Stimulated activated CD8-positive, alpha-beta memory T cell treated with anti-CD3 and anti-CD28 coated beads, Interleukin-4, amount 100 ng/mL, for 24 hours (primary cell): Measurements from ENCODE around the gene RASGRF2.
"Not testable (repeated sequence)": the region's sequence is repeated elsewhere in the genome, so short reads cannot be mapped to it uniquely, and the experiment has no call there.

Experiments used
- DNase-seq: peaks from one replicate; pipeline ENCODE4 v3.0.0-alpha.2; 2020; ENCODE audit warnings: low read depth

The RASGRF2 gene

DNA sequence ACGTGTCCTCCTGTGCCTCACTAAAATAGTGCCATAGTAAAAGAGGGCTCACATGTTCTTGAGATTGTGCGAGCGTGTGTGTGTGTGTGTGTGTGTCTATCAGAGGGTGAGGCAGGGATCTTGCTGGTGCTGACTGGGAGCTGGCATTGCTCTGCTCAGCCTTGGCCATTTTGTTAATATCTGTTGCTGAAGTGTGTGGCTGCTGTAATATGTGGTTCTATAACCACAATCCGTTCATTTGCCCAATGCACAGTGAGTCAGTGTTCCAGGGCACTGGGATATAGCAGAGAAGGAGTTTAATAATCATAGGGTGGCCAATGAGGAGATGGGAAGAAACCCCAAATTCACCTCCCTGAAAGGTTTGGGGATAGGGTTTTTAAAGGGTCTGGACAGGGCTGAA is 61.3 kb downstream of the RASGRF2 start:
- DNase-seq, result no peak

DNA sequence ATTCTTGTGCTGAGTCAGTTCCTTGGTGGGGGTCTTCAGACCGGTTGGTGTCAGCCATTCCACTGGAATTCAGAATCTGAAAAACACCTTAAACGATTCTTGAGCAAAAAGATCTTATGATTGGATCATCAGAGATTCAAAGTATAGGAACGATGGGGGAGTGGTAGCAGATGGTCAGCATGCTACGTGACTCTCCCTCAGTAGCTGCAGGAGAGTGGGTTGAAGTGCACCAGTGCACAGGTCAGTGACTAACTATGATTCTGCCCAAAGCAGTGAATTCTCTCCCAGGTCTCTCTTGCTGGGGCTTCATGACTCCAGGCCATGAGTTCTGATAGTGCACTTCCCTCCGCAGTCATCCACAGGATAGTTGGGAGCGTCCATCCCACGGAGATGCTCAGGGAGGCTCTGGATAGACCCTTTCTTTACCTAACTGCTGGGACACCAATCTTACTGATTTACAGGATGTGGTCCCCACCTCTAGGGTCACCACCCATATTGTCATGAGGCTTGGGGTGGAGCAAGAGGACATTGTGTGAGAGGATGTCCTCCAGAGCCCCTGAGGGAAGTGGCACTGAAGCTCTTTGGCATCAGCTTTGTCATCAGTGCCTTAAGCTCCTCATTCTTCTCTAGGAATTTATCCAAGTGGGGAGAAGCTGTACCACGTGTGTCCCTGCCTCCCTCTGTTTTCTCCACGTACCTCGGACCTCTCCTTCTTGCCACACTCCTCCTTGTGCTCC is 62.0 kb downstream of the RASGRF2 start:
- no peak for DNase-seq

GRCh38 chr5:81022688-81023084 is 62.5 kb downstream of the RASGRF2 start:
- no peak for DNase-seq

DNA sequence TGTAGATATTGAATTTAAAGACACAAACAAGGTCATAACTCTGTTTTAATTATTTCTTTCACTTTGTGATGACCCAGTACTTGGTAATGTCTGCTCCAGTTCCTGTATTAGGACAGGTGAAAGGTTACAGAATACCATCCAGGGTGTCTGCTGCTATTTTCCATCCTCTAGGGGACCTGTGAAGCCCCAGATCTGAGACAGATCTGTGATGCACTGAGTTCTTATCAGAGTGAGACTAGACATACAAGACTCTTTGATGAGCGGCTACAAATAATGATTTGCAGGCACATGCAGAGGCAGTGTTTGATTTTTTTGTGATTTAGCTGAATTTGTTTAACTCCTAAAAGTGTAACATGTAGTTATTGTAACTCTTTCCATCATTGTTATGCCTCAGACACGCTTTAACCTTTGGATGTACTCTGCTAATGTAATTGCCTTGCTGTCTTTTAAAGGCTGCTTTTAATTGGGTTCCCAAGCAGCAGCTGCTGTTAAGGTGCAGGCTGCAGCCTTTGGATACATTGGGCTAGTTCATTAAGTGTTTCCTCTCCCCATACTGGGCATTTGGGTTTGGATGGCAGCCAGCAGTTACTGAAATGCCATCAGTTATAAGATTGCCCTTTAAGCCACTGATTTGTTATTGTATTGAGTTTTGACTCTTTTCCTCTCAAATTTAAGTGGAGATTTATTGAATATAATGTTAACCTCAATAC is 63.3 kb downstream of the RASGRF2 start:
- DNase-seq, result no peak

GRCh38 chr5:81027481-81028058 is 67.4 kb downstream of the RASGRF2 start:
- DNase-seq, result no peak

GRCh38 chr5:81028888-81029287 is 68.7 kb downstream of the RASGRF2 start:
- DNase-seq, result not testable (repeated sequence)

DNA sequence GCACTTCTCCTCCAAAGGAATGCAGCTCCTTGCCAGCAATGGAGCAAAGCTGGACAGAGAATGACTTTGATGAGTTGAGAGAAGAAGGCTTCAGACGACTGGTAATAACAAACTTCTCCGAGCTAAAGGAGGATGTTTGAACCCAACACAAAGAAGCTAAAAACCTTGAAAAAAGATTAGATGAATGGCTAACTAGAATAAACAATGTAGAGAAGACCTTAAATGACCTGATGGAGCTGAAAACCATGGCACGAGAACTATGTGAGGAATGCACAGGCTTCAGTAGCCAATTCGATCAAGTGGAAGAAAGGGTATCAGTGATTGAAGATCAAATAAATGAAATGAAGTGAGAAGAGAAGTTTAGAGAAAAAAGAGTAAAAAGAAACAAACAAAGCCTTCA is 69.6 kb downstream of the RASGRF2 start:
- not testable (repeated sequence) for DNase-seq

DNA sequence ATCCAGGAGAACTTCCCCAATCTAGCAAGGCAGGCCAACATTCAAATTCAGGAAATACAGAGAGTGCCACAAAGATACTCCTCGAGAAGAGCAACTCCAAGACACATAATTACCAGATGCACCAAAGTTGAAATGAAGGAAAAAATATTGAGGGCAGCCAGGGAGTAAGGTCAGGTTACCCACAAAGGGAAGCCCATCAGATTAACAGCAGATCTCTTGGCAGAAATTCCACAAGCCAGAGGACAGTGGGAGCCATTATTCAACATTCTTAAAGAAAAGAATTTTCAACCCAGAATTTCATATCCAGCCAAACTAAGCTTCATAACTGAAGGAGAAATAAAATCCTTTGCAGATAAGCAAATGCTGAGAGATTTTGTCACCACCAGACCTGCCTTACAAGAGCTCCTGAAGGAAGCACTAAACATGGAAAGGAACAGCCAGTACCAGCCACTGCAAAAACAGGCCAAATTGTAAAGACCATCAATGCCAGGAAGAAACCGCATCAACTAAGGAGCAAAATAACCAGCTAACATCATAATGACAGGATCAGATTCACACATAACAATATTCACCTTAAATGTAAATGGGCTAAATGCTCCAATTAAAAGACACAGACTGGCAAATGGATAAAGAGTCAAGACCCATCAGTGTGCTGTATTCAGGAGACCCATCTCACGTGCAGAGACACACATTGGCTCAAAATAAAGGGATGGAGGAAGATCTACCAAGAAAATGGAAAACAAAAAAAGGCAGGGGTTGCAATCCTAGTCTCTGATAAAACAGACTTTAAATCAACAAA is 70.3 kb downstream of the RASGRF2 start:
- DNase-seq, result not testable (repeated sequence)

DNA sequence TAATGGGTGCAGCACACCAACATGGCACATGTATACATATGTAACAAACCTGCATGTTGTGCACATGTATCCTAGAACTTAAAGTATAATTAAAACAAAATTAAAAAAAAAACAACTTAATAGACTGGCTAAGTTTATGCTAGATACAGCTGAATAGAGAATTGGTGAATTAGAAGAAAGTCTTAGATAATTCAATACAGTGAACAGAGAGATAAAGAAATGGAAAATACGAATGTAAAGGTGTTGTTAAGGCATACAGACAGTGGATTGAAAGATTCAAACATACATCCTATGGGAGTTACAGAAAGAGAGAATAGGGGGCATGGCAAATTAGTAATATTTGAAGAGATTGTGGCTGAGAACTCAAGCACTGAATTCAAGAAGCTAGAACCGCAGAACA is 75.4 kb downstream of the RASGRF2 start:
- DNase-seq, result no peak

DNA sequence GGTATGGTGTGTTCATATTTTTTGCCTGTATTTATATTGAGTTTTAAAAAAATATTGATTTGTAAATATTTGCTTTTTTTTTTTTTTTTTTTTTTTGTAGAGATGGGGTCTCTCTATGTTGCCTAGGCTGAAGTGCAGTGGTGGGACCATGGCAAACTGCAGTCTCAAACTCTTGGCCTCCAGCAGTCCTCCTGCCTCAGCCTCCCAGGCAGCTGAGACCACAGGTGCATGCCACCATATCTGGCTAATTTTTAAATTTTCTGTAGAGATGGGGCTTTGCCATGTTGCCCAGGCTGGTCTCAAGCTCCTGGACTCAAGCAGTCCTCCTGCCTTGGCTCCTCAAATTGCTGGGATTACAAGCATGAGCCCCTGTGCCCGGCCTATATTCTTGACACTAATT is 78.3 kb downstream of the RASGRF2 start:
- DNase-seq, result no peak

DNA sequence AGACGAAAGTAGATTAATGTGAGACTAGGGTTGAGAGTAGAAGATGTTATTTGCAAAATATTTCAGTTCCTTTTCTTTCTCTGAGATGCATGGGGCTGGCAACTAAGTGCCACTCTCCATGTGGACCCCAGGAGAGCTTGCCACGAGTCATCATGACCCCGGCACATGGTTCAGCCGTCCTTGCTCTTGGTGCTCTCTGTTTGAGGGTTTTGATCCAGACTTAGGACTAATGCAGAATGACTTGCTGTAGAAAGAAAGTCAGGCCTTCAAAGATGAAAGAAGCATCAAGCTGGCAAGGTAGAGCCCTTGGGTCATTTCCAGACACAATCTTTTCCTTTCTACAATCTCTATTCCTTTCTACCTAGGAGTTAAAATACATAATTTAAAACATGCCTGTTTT is 84.7 kb downstream of the RASGRF2 start:
- no peak for DNase-seq

DNA sequence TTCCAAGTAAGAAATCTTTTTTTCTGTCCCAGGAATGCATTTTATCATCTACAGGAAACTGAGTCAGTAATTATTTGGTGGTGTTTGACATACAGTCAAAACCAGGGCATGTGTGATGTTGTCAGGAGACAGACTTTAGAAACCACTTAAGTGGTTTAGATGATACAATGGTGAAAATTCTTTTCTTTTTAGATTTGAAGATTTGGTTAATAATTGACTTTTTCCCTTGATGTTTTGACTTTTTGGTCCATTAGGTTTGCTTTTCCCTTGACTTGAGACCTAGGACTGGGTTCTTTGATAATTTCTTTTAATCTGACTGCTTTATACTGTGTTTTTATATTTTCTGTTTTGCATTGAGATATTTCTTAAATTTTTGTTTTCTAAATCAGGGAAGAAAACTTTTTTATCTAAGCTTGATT is 85.2 kb downstream of the RASGRF2 start:
- DNase-seq, result no peak

GRCh38 chr5:81046041-81046440 is 85.9 kb downstream of the RASGRF2 start:
- DNase-seq, result no peak

DNA sequence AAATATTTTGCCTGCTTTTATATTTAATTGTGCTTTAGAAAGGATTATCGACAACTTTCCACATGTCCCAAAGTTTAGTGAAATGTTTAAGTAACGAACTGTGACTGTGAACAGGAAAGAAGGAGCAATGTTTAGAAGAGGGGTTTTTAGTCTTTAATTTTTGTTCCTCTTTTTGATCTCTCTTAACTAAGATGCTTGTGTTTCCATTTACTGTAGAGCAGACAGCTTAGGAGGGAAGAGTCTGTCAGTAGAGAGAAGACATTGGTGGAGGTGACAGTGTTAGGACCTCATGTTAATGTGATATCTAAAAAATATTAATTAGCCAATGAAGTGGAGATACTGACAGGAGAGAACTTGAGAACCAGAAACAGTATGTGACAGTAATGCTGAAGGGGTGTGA is 92.2 kb downstream of the RASGRF2 start:
- DNase-seq, result no peak

DNA sequence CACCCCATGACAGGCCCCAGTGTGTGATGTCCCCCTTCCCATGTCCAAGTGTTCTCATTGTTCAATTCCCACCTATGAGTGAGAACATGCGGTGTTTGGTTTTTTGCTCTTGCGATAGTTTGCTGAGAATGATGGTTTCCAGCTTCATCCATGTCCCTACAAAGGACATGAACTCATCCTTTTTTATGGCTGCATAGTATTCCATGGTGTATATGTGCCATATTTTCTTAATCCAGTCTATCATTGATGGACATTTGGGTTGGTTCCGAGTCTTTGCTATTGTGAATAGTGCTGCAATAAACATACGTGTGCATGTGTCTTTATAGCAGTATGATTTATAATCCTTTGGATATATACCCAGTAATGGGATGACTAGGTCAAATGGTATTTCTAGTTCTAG is 93.1 kb downstream of the RASGRF2 start:
- DNase-seq, result not testable (repeated sequence)

DNA sequence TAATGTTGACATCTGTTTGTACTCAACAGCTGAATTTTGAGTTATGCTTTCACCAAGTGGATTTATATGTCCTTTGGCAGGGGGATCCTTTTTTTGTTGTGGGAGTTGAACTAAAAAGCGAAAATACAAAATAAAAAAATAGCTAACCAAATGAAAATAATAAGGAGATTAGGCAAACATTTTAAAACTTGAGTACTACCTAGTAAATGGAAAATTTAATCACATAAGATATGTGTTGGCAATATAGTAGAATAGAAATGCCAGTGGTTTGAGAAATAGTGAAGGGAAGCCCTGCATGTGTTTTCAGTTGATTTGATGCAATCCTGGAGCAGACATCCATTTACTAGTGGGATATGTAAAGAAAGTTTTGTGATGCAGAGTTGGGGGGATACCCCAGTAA is 98.0 kb downstream of the RASGRF2 start:
- DNase-seq, result no peak

GRCh38 chr5:81065492-81065891 is 105.3 kb downstream of the RASGRF2 start:
- no peak for DNase-seq

- no peak for DNase-seq
Observed at GRCh38 chr5:81066102-81066501, 105.9 kb downstream of the RASGRF2 start.

GRCh38 chr5:81067406-81067805 is 107.2 kb downstream of the RASGRF2 start:
- DNase-seq, result no peak

DNA sequence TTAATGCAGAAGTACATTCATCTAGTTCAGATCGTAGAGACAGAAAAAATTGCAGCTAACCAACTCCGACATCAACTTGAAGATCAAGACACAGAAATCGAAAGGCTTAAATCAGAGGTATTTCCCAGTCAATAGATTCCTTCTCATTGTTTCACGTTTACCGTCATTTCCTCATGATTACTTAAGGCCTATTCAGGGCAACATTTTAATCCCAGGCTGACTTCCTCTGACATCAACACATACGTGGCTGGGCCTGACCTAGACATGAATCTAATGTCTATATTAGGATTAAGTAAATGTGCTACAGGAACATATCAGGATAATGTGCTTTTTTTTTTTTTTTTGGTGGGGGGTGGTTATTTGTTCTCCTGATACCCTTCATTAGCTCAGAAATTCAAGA is 107.9 kb downstream of the RASGRF2 start:
- no peak for DNase-seq

DNA sequence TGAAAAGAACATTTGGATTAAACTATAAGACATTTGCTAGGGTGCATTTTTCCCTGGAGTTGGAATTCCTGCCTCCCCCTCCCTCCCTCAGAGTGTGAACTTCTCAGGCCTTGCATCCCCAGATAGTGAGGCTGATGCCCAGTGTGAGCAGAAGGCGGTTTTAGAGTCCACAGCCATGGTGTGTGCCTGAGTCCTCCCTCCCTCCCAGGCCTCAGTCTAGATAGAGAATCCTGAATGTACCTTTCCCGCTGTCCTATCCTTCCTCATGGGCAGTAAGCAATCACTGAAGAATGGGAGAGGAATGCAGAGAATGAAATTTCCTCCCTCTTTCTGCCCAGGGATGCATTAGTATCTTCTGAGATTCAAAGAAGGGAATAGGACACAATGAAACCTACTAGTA is 108.5 kb downstream of the RASGRF2 start:
- DNase-seq, result no peak

GRCh38 chr5:81069990-81070389 is 109.8 kb downstream of the RASGRF2 start:
- DNase-seq, result no peak
